ENCODE results near the gene MKRN1. TPM values are rescaled to one million over a fixed set of nuclear protein-coding genes. Genes with fewer than 3 reads are reported as not detected.
"Not testable (repeated sequence)": the region's sequence is repeated elsewhere in the genome, so short reads cannot be mapped to it uniquely, and the experiment has no call there.

The MKRN1 gene
- total RNA-seq, 4 donors from 2014 or later, result 60.2 to 87.9 (median 69.1) TPM

- peaks cover 0 to 9% of the 10 kb centered on the region in 2 donors for H3K4me1 ChIP-seq
- no peaks in the 10 kb centered on the region for H3K9me3 ChIP-seq
- 59 to 78% methylated on average over 9 of the region's 9 CpGs for WGBS, 2 donors
- no peak overlapping the region for H3K27ac ChIP-seq
- TF ChIP-seq POLR2A (IDR thresholded peaks at IDR 0.05) (no peak), CTCF (IDR thresholded peaks at IDR 0.05) (no peak)
- H3K4me3 ChIP-seq (replicated peaks in 1 of 3), result no peak overlapping the region
- DNase-seq, result peak; percentile 26 to 51
- no peaks in the 10 kb centered on the region for H3K27me3 ChIP-seq
- intact Hi-C loops (cut with DNase I), result no loop called here
- peaks cover 41 to 42% of the 10 kb centered on the region in 2 donors for H3K36me3 ChIP-seq
Observed at GRCh38 chr7:140456551-140457051, 22.7 kb downstream of the MKRN1 start.

- Histone ChIP-seq H3K27ac (no peak overlapping the region), H3K36me3 (peaks cover 34 to 37% of the 10 kb centered on the region in 2 donors), H3K27me3 (no peaks in the 10 kb centered on the region), H3K4me3 (replicated peaks in 1 of 3) (no peak overlapping the region), H3K4me1 (peaks cover 0 to 9% of the 10 kb centered on the region in 2 donors), H3K9me3 (no peaks in the 10 kb centered on the region)
- TF ChIP-seq POLR2A (IDR thresholded peaks at IDR 0.05) (no peak), CTCF (IDR thresholded peaks at IDR 0.05) (no peak)
- WGBS, 2 donors, result 84 to 86% methylated on average over 4 of the region's 4 CpGs
- no peak for DNase-seq
- intact Hi-C loops (cut with DNase I), result no loop called here
Observed at GRCh38 chr7:140455743-140456142, 23.6 kb downstream of the MKRN1 start.

GRCh38 chr7:140454657-140455015 is 24.7 kb downstream of the MKRN1 start:
- Histone ChIP-seq H3K36me3 (peaks cover 31 to 37% of the 10 kb centered on the region in 2 donors), H3K9me3 (no peaks in the 10 kb centered on the region), H3K4me3 (replicated peaks in 1 of 3) (no peak overlapping the region), H3K27ac (no peak overlapping the region), H3K4me1 (peaks cover 0 to 9% of the 10 kb centered on the region in 2 donors), H3K27me3 (no peaks in the 10 kb centered on the region)
- no peak for DNase-seq
- TF ChIP-seq CTCF (IDR thresholded peaks at IDR 0.05) (no peak), POLR2A (IDR thresholded peaks at IDR 0.05) (no peak)
- intact Hi-C loops (cut with DNase I), result no loop called here
- WGBS, 2 donors, result 84 to 85% methylated on average over 8 of the region's 8 CpGs

- H3K9me3 ChIP-seq; H3K27ac ChIP-seq; H3K27me3 ChIP-seq; H3K4me3 ChIP-seq (replicated peaks in 1 of 3); intact Hi-C loops (cut with DNase I); H3K4me1 ChIP-seq; DNase-seq: not testable (repeated sequence)
- peaks cover 25 to 37% of the 10 kb centered on the region in 2 donors for H3K36me3 ChIP-seq
- 94 to 97% methylated on average over 9 of the region's 9 CpGs for WGBS, 2 donors
Observed at GRCh38 chr7:140453785-140454656, 25.3 kb downstream of the MKRN1 start.

GRCh38 chr7:140453273-140453672 is 26.0 kb downstream of the MKRN1 start:
- peaks cover 18 to 30% of the 10 kb centered on the region in 2 donors for H3K36me3 ChIP-seq

More at GRCh38 chr7:140453273-140453672, 26.0 kb downstream of the MKRN1 start:
- H3K4me1 ChIP-seq, result peaks cover 0 to 9% of the 10 kb centered on the region in 2 donors
- H3K27me3 ChIP-seq, result no peaks in the 10 kb centered on the region
- no peaks in the 10 kb centered on the region for H3K9me3 ChIP-seq
- WGBS, 2 donors, result 93% methylated on average over 4 of the region's 4 CpGs
- H3K27ac ChIP-seq, result no peak overlapping the region
- intact Hi-C loops (cut with DNase I), result no loop called here
- DNase-seq, result no peak
- TF ChIP-seq CTCF (IDR thresholded peaks at IDR 0.05) (no peak), POLR2A (IDR thresholded peaks at IDR 0.05) (no peak)
- H3K4me3 ChIP-seq (replicated peaks in 1 of 3), result no peak overlapping the region

Measured in thyroid gland (tissue), 4 donors.